Psoas muscle (tissue), 8 donors: ENCODE data around the gene MTRF1. TPM values are rescaled to one million over a fixed set of nuclear protein-coding genes. Genes with fewer than 3 reads are reported as not detected.

Experiments
- ATAC-seq, 4 donors: fragments of 200-7000 bp; cut with Tn5 transposase; one replicate each; pipeline ENCODE4 v1.9.1; 2020; ENCODE audit warnings: moderate library complexity in 3 of 4, mild to moderate bottlenecking in 2 of 4
- DNase-seq, 2 donors: peaks; one replicate each; pipeline ENCODE4 v3.0.0-alpha.2; 2020
- H3K27ac ChIP-seq: fragments of 200-600 bp; one replicate; pipeline ENCODE4 v1.8.0; 2022
- H3K27me3 ChIP-seq, 3 donors: fragments of 200-600 bp in 1 of 3; one replicate each; pipeline versions ENCODE4 v1.6.1 to v1.8.0; 2013 to 2022; ENCODE audit warnings: low read length in 2 of 3, mild to moderate bottlenecking in 2 of 3, moderate library complexity in 1 of 3; ENCODE audit not compliant: insufficient read depth in 3 of 3
- H3K36me3 ChIP-seq, 2 donors: fragments of 200-600 bp in 1 of 2; one replicate each; pipeline versions ENCODE4 v1.6.1 to v1.8.0; 2013 to 2022; ENCODE audit warnings: low read depth in 1 of 2, mild to moderate bottlenecking in 1 of 2, moderate library complexity in 1 of 2; ENCODE audit not compliant: insufficient read depth in 1 of 2
- H3K4me1 ChIP-seq: fragments of 200-600 bp; one replicate; pipeline ENCODE4 v1.8.0; 2022
- H3K4me3 ChIP-seq: fragments of 200-600 bp; one replicate; pipeline ENCODE4 v1.8.0; 2022; ENCODE audit warnings: mild to moderate bottlenecking
- H3K9me3 ChIP-seq: fragments of 200-600 bp; one replicate; pipeline ENCODE4 v1.8.0; 2022
- CTCF ChIP-seq: fragments of 200-600 bp; IDR thresholded peaks from one replicate; pipeline ENCODE4 v1.8.0; 2022; ENCODE audit warnings: antibody characterized with exemption
- WGBS, 3 donors: extraction: QIAGEN DNeasy Blood & Tissue Kit; methylation state at CpG; one replicate each; pipeline versions ENCODE4 v1.1.6 to v1.1.7; 2013; 5-methylcytosine and 5-hydroxymethylcytosine counted together
- intact Hi-C, 2 donors: fragments of 100-400 bp; cut with DNase I; formaldehyde crosslinking; loops; one replicate each; pipeline versions ENCODE4 v1.11.0 to v1.14.2; 2022
- polyA plus RNA-seq, 3 donors: library from polyadenylated mRNA; stranded (reverse); fragments of 200-250 nt; gene quantifications; one replicate each; pipeline ENCODE4 v1.2.3, GENCODE V29; 2013
- total RNA-seq, 4 donors: library from RNA; stranded (reverse); fragmentation: NEBNext Ultra II Directional in 2 of 4; extraction: Animal tissue kit (Norgen Biotek cat#: 25700) in 2 of 4; gene quantifications; one replicate each; pipeline versions ENCODE4 v1.2.1 to v1.2.4, GENCODE V29; 2021 to 2023
- donor health status: healthy with polysubstance abuse.
- donor health status: DM: no; HTN: no; CAD: no; lungs with moderate emphysema.
- donor health status: Bipolar disorder and iron deficiency.
- donor health status: healthy.
- donor health status: DM: yes; HTN: yes; CAD: no.
- donor health status: DM: no; HTN: no; CAD: no.
- donor health status: DM: no; HTN: no; CAD: no.
- donor health status: DM: yes; HTN: yes; CAD: no.

MTRF1 gene
- total and polyA plus RNA-seq, 7 donors: 8.7 to 29.6 (median 12.5) TPM

GRCh38 chr13:41246969-41247680 is 16.3 kb downstream of the MTRF1 start:
- Histone ChIP-seq H3K4me3 (peak overlapping the region; percentile 26), H3K4me1 (peaks cover 41% of the 10 kb centered on the region), H3K9me3 (no peaks in the 10 kb centered on the region), H3K27me3 (no peaks in the 10 kb centered on the region), H3K36me3 (peaks cover 0 to 17% of the 10 kb centered on the region in 2 donors), H3K27ac (peak overlapping the region; percentile 76)
- DNase-seq: no peak
- intact Hi-C loops: no loop called here
- WGBS, 3 donors: 43 to 58% (median 47%) methylated on average over 8 of the region's 8 CpGs
- TF ChIP-seq CTCF: no peak
- peak; percentile 39 to 80 (median 68) for ATAC-seq

GRCh38 chr13:41244556-41244955 is 18.8 kb downstream of the MTRF1 start:
- no peaks in the 10 kb centered on the region for H3K9me3 ChIP-seq
- peak overlapping the region; percentile 76 for H3K27ac ChIP-seq
- intact Hi-C loops: no loop called here
- no peaks in the 10 kb centered on the region for H3K27me3 ChIP-seq
- WGBS, 3 donors: 42 to 68% (median 51%) methylated on average over 3 of the region's 3 CpGs
- DNase-seq (peak in 1 of 2 donors; percentile 66), ATAC-seq (peak; percentile 85 to 88 (median 86))
- H3K4me1 ChIP-seq: peaks cover 46% of the 10 kb centered on the region
- H3K36me3 ChIP-seq: peaks cover 0 to 10% of the 10 kb centered on the region in 2 donors
- TF ChIP-seq CTCF: no peak
- no peak overlapping the region for H3K4me3 ChIP-seq

- ATAC-seq: peak in 3 of 4 donors; percentile 27 to 45 (median 34)
- H3K27me3 ChIP-seq: no peaks in the 10 kb centered on the region
- intact Hi-C loops: no loop called here
- no peaks in the 10 kb centered on the region for H3K9me3 ChIP-seq
- peaks cover 29% of the 10 kb centered on the region for H3K4me1 ChIP-seq
- no peak overlapping the region for H3K27ac ChIP-seq
- H3K4me3 ChIP-seq: no peak overlapping the region
- peaks cover 0 to 29% of the 10 kb centered on the region in 2 donors for H3K36me3 ChIP-seq
- no peak for DNase-seq
- TF ChIP-seq CTCF: no peak
- 32 to 45% (median 43%) methylated on average over 4 of the region's 4 CpGs for WGBS, 3 donors
Measured at GRCh38 chr13:41241626-41242025, 21.8 kb downstream of the MTRF1 start.

GRCh38 chr13:41236369-41236768 is 27.0 kb downstream of the MTRF1 start:
- H3K4me3 ChIP-seq: no peak overlapping the region
- peaks cover 1% of the 10 kb centered on the region for H3K4me1 ChIP-seq
- H3K27ac ChIP-seq: no peak overlapping the region
- ATAC-seq (no peak), DNase-seq (no peak)
- intact Hi-C loops: no loop called here
- peaks cover 0 to 63% of the 10 kb centered on the region in 2 donors for H3K36me3 ChIP-seq
- no peaks in the 10 kb centered on the region for H3K27me3 ChIP-seq
- TF ChIP-seq CTCF: no peak
- 54 to 65% (median 61%) methylated on average over 1 of the region's 1 CpG for WGBS, 3 donors
- no peaks in the 10 kb centered on the region for H3K9me3 ChIP-seq
